Measurements from ENCODE around the gene ST6GALNAC3.

The ST6GALNAC3 gene

GRCh38 chr1:76135835-76136234 lies 61.3 kb downstream of the ST6GALNAC3 start:
- TF ChIP-seq, protein P1, sequence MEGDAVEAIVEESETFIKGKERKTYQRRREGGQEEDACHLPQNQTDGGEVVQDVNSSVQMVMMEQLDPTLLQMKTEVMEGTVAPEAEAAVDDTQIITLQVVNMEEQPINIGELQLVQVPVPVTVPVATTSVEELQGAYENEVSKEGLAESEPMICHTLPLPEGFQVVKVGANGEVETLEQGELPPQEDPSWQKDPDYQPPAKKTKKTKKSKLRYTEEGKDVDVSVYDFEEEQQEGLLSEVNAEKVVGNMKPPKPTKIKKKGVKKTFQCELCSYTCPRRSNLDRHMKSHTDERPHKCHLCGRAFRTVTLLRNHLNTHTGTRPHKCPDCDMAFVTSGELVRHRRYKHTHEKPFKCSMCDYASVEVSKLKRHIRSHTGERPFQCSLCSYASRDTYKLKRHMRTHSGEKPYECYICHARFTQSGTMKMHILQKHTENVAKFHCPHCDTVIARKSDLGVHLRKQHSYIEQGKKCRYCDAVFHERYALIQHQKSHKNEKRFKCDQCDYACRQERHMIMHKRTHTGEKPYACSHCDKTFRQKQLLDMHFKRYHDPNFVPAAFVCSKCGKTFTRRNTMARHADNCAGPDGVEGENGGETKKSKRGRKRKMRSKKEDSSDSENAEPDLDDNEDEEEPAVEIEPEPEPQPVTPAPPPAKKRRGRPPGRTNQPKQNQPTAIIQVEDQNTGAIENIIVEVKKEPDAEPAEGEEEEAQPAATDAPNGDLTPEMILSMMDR (IDR thresholded peaks at IDR 0.05; ENCODE audit: control insufficient read depth, insufficient read depth, low read depth, low read length, missing control alignments), result no peak

DNA sequence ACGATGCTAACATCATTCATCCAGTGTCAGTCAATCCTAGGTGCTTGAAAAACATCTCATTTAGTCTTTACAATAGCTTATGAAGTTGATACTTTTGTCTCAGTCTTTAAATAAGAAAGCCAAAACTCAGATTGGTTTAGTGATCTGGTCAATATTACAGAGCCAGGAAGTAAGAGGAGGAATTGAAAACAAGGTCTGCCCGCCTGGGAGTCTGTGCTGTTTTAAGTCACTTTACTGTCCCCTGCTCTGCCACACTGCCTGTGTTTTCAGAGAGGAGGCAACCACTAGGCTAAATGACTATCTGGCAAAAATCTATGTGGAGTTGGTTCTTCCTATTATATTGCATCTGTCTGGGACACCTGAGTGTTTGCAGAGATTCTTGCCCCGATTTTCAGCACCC lies 62.3 kb downstream of the ST6GALNAC3 start:
- no peak for DNase-seq (ENCODE audit: low read depth)
- TF ChIP-seq, protein P1 (IDR thresholded peaks at IDR 0.05; ENCODE audit: control insufficient read depth, insufficient read depth, low read depth, low read length, missing control alignments), result no peak
- no peak overlapping the region for H3K4me3 ChIP-seq (ENCODE audit: control insufficient read depth, low read depth, low read length)

More at GRCh38 chr1:76135835-76136234, 61.3 kb downstream of the ST6GALNAC3 start:
- H3K4me3 ChIP-seq (ENCODE audit: control insufficient read depth, low read depth, low read length), result no peak overlapping the region
- DNase-seq (ENCODE audit: low read depth), result no peak

- H3K4me3 ChIP-seq (ENCODE audit: control insufficient read depth, low read depth, low read length), result no peak overlapping the region
- DNase-seq (ENCODE audit: low read depth), result no peak
- TF ChIP-seq, protein P1 (IDR thresholded peaks at IDR 0.05; ENCODE audit: control insufficient read depth, insufficient read depth, low read depth, low read length, missing control alignments), result no peak
Observed at GRCh38 chr1:76137746-76138145, 63.2 kb downstream of the ST6GALNAC3 start.

DNA sequence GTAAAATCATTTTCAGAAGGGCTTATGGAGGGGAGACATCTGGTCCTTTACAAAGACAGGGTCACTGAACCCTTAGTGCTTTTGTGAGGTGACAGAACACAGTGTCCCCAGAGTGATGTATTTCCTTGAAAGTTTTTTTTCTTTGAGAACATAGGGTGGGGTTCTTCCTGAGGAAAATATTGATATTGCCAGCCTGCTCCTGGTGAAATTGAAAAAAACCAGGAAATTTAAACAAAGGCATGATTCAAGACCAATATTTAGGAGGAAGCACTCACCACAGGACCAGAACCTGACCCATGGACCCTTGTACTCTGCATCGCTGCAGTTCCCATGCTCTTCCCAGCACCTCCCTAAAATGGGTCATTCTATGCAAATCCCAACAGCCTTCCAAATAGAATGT lies 63.7 kb downstream of the ST6GALNAC3 start:
- DNase-seq (ENCODE audit: low read depth), result no peak
- TF ChIP-seq, protein P1 (IDR thresholded peaks at IDR 0.05; ENCODE audit: control insufficient read depth, insufficient read depth, low read depth, low read length, missing control alignments), result no peak
- H3K4me3 ChIP-seq (ENCODE audit: control insufficient read depth, low read depth, low read length), result no peak overlapping the region

DNA sequence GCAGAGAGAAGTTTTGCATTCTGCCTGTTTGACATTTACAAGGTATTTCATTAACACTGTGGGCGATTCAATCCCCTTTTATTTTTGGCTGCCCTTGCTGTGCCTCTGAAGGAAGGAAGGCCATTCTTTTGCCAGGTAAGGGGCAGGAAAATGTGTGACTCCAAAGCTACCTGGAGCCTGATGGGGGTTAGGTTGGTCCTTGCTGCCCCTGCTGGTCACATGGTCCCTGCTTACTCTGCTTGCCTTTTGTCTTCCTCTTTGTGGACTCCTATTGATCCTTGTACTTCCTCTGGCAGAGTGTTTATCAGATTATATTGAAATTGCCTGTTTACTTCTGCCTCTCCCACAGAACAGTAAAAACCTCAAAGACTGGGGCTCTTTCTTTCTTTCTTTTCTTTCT lies 65.7 kb downstream of the ST6GALNAC3 start:
- no peak overlapping the region for H3K4me3 ChIP-seq (ENCODE audit: control insufficient read depth, low read depth, low read length)
- TF ChIP-seq, protein P1 (IDR thresholded peaks at IDR 0.05; ENCODE audit: control insufficient read depth, insufficient read depth, low read depth, low read length, missing control alignments), result no peak
- no peak for DNase-seq (ENCODE audit: low read depth)

GRCh38 chr1:76141929-76142328 lies 67.4 kb downstream of the ST6GALNAC3 start:
- TF ChIP-seq, protein P1 (IDR thresholded peaks at IDR 0.05; ENCODE audit: control insufficient read depth, insufficient read depth, low read depth, low read length, missing control alignments), result no peak
- H3K4me3 ChIP-seq (ENCODE audit: control insufficient read depth, low read depth, low read length), result no peak overlapping the region
- DNase-seq (ENCODE audit: low read depth), result no peak
